ENCODE results near the gene ZNF197.

GRCh38 chr3:44648564-44649229, 23.9 kb downstream of the ZNF197 start, which contains the start of gene ZNF35:
- no peak for TF ChIP-seq CTCF (IDR thresholded peaks at IDR 0.05; ENCODE audit: insufficient read depth, low read length)
- peak; percentile 85 for TF ChIP-seq POLR2AphosphoS5 (IDR thresholded peaks at IDR 0.05; ENCODE audit: low read depth)
- TF ChIP-seq SPI1 (IDR thresholded peaks at IDR 0.05; ENCODE audit: borderline replicate concordance, low read depth): peak; percentile 37; the same call in 1 of the 2 replicates
- TF ChIP-seq, protein P1, sequence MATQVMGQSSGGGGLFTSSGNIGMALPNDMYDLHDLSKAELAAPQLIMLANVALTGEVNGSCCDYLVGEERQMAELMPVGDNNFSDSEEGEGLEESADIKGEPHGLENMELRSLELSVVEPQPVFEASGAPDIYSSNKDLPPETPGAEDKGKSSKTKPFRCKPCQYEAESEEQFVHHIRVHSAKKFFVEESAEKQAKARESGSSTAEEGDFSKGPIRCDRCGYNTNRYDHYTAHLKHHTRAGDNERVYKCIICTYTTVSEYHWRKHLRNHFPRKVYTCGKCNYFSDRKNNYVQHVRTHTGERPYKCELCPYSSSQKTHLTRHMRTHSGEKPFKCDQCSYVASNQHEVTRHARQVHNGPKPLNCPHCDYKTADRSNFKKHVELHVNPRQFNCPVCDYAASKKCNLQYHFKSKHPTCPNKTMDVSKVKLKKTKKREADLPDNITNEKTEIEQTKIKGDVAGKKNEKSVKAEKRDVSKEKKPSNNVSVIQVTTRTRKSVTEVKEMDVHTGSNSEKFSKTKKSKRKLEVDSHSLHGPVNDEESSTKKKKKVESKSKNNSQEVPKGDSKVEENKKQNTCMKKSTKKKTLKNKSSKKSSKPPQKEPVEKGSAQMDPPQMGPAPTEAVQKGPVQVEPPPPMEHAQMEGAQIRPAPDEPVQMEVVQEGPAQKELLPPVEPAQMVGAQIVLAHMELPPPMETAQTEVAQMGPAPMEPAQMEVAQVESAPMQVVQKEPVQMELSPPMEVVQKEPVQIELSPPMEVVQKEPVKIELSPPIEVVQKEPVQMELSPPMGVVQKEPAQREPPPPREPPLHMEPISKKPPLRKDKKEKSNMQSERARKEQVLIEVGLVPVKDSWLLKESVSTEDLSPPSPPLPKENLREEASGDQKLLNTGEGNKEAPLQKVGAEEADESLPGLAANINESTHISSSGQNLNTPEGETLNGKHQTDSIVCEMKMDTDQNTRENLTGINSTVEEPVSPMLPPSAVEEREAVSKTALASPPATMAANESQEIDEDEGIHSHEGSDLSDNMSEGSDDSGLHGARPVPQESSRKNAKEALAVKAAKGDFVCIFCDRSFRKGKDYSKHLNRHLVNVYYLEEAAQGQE (IDR thresholded peaks at IDR 0.05; ENCODE audit: insufficient replicate concordance, low read depth): no peak
